HepG2 (cell line): ENCODE results near the gene GLI3. TPM values are rescaled to one million over a fixed set of nuclear protein-coding genes. Genes with fewer than 3 reads are reported as not detected.

Experiments used
- ATAC-seq: fragments of 200-7000 bp; cut with Tn5 transposase; 3 replicates; pipeline ENCODE4 v1.9.1; 2020; ENCODE audit warnings: mild to moderate bottlenecking, moderate library complexity
- BruUV-seq: library from RNA; stranded (reverse); fragments of 400-500 nt; replicated peaks from 2 replicates; lab custom pipeline; 2021; lab: Mats Ljungman, UMichigan
- CTCF ChIA-PET: fragments of 300-600 bp; formaldehyde crosslinking; extraction: SDS; loops from one replicate; lab custom pipeline; 2021; ENCODE audit warnings: low total read pairs, inconsistent platforms, low intra/inter-chr PET ratio; lab: Yijun Ruan, JAX
- POLR2A ChIA-PET: fragments of 350-600 bp; sonication (Branson Sonifier 250); formaldehyde crosslinking; loops from one replicate; lab custom pipeline; 2020; ENCODE audit warnings: antibody characterized with exemption, inconsistent platforms; lab: Yijun Ruan, JAX
- DNase-seq: peaks from one replicate; pipeline ENCODE4 v3.0.0-alpha.2; 2015; ENCODE audit warnings: low spot score
- FAIRE-seq: peaks from 3 replicates; lab custom pipeline; 2011; peaks lifted over from hg19 to GRCh38; lab: Jason Lieb, UNC
- H2AFZ ChIP-seq: one replicate; pipeline ENCODE4 v1.6.1; 2011; ENCODE audit warnings: low read length, inconsistent platforms
- H3K27ac ChIP-seq: fragments of 300-600 bp; 3 replicates; pipeline ENCODE4 v1.8.0; 2011; ENCODE audit warnings: mixed run types, mild to moderate bottlenecking, mixed read lengths, low read length, inconsistent platforms; ENCODE audit not compliant: insufficient read depth; ENCODE audit errors: extremely low read length
- H3K27me3 ChIP-seq, 2 experiments: fragments of 200-600 bp in 1 of 2; 2 replicates in 1 of 2; 3 replicates in 1 of 2; pipeline versions ENCODE4 v1.6.0 to v1.8.0; 2011; ENCODE audit warnings: low read length in 2 of 2, mild to moderate bottlenecking in 2 of 2, moderate library complexity in 2 of 2, inconsistent platforms in 1 of 2; ENCODE audit not compliant: insufficient read depth in 2 of 2, control insufficient read depth in 1 of 2
- H3K36me3 ChIP-seq, 2 experiments: fragments of 200-600 bp in 1 of 2; replicated peaks in 1 of 2; 2 replicates in 1 of 2; 3 replicates in 1 of 2; pipeline versions ENCODE4 v1.5.1 to v1.8.0; 2011; ENCODE audit warnings: low read length in 2 of 2, inconsistent platforms in 1 of 2; ENCODE audit not compliant: insufficient read depth in 2 of 2, control insufficient read depth in 1 of 2
- H3K4me1 ChIP-seq: 2 replicates; pipeline ENCODE4 v1.5.1; 2012; ENCODE audit warnings: low read length, inconsistent platforms; ENCODE audit not compliant: insufficient read depth
- H3K4me2 ChIP-seq: 2 replicates; pipeline ENCODE4 v1.6.0; 2011; ENCODE audit warnings: low read depth, low read length, inconsistent platforms
- H3K4me3 ChIP-seq, 3 experiments: fragments of 200-600 bp in 1 of 3; sonication (generic), shearing (Covaris generic) in 1 of 3; replicated peaks in 1 of 3; 2 replicates each; pipeline ENCODE4 v1.5.1; 2011 to 2016; ENCODE audit warnings: low read length in 3 of 3, inconsistent platforms in 2 of 3, low read depth in 2 of 3, mild to moderate bottlenecking in 2 of 3, control low read depth in 1 of 3, mixed read lengths in 1 of 3; ENCODE audit not compliant: insufficient read depth in 1 of 3
- H3K79me2 ChIP-seq: one replicate; pipeline ENCODE4 v1.6.1; 2011; ENCODE audit warnings: low read length, inconsistent platforms; ENCODE audit not compliant: insufficient read depth
- H3K9ac ChIP-seq: 2 replicates; pipeline ENCODE4 v1.6.0; 2011; ENCODE audit warnings: mild to moderate bottlenecking, low read depth, low read length, inconsistent platforms; ENCODE audit not compliant: insufficient read depth
- H3K9me3 ChIP-seq: 2 replicates; pipeline ENCODE4 v1.5.1; 2012; ENCODE audit warnings: mild to moderate bottlenecking, low read length
- H4K20me1 ChIP-seq: 2 replicates; pipeline ENCODE4 v1.6.0; 2011; ENCODE audit warnings: inconsistent platforms, mild to moderate bottlenecking, low read length, moderate library complexity; ENCODE audit not compliant: insufficient read depth
- EHMT2 ChIP-seq: fragments of 200-600 bp; sonication (generic); IDR thresholded peaks from 2 replicates; pipeline ENCODE4 v1.7.0; 2017; ENCODE audit warnings: antibody characterized with exemption, low read depth, low read length, borderline replicate concordance
- MXD4 ChIP-seq: IDR thresholded peaks from 2 replicates; pipeline ENCODE4 v1.6.1; 2016; ENCODE audit warnings: mild to moderate bottlenecking, missing biosample characterization, missing genetic modification reagents
- SMC3 ChIP-seq: IDR thresholded peaks from 2 replicates; pipeline ENCODE4 v1.6.1; 2011; ENCODE audit warnings: low read length, improper control_type of control experiment
- ZMAT3 ChIP-seq: sonication (generic); formaldehyde crosslinking; conservative IDR thresholded peaks from 2 replicates; pipeline ENCODE4 v1.7.0; 2021; ENCODE audit warnings: missing genetic modification reagents
- ZNF615 ChIP-seq: sonication (generic); formaldehyde crosslinking; IDR thresholded peaks from 2 replicates; pipeline ENCODE4 v1.5.0; 2020; ENCODE audit warnings: mild to moderate bottlenecking, missing genetic modification reagents, borderline replicate concordance
- WGBS: methylation state at CpG from one replicate; pipeline ENCODE4 v1.1.6; 2017; ENCODE audit warnings: low lambda C conversion rate; 5-methylcytosine and 5-hydroxymethylcytosine counted together
- in situ Hi-C: cut with HindIII; loops from 2 replicates; pipeline ENCODE4 v1.10.0; 2017; ENCODE audit warnings: low pct_unique_long_range_greater_than_20kb; ENCODE audit not compliant: extremely low pct_ligation_motif_present
- intact Hi-C: fragments of 100-400 bp; cut with micrococcal nuclease; formaldehyde crosslinking; loops from one replicate; pipeline ENCODE4 v1.10.0; 2022; ENCODE audit not compliant: unreplicated experiment
- polyA plus RNA-seq, 8 experiments: library from polyadenylated mRNA; depleted of rRNA in 3 of 8; stranded (reverse) in 7 of 8; unstranded in 1 of 8; fragments of >200 nt; fragmentation: Illumina TruSeq in 4 of 8; extraction: Trizol in 4 of 8; gene quantifications; 2 replicates each; pipeline versions ENCODE4 v1.2.1 to v1.2.3, GENCODE V29; 2011 to 2016; ENCODE audit warnings: low read depth in 4 of 8, missing spikeins in 1 of 8, mixed read lengths in 1 of 8; ENCODE audit not compliant: insufficient read depth in 1 of 8
- total RNA-seq, 5 experiments: library from RNA; depleted of rRNA; stranded (reverse); fragments of >200 nt; fragmentation: Illumina TruSeq; extraction: Trizol; gene quantifications; 2 replicates each; pipeline ENCODE4 v1.2.3, GENCODE V29; 2016; ENCODE audit warnings: low read depth in 1 of 5
- TF ChIP-seq, protein P1 (sequence below): sonication (generic); formaldehyde crosslinking; IDR thresholded peaks from 2 replicates; pipeline ENCODE4 v1.9.0; 2022; ENCODE audit warnings: missing genetic modification reagents, mild to moderate bottlenecking, borderline replicate concordance
- TF ChIP-seq, protein P2 (sequence below): IDR thresholded peaks from 2 replicates; pipeline ENCODE4 v1.6.1; 2016

GLI3 gene
- total and polyA plus RNA-seq, 2 of the 13 experiments (the other 11 are each of a cell fraction or from before 2014, with no cell fraction given): not detected

DNA sequence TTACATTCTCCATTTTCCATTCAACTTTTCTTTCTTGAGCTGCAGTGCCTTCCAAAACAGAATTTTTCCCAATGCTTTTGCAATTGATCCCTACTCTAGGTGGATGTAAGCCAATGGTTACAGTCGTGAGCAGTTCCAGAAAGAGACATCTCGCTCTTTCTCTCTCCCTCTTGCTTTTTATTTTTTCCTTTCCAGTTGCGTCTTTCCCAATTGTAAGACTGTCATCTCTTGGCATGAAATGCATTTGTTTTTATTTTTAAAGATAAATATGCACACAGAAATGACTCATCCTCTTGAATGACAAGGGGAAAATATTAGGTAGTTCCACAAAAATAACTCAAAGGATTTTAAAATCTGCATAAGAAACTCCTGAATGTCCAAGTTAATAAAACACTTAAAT lies 25.1 kb downstream of the GLI3 start:
- in situ Hi-C loops: no loop called here
- H2AFZ ChIP-seq: no peak overlapping the region

More for the DNA sequence above, 25.1 kb downstream of the GLI3 start:
- Histone ChIP-seq H3K36me3 (no peaks in the 10 kb centered on the region), H3K4me3 (no peak overlapping the region), H3K79me2 (no peaks in the 10 kb centered on the region), H3K27me3 (peaks cover 1 to 17% of the 10 kb centered on the region in 2 experiments; a peak in 2 of 5 replicates), H3K9ac (no peak overlapping the region), H3K27ac (no peak overlapping the region), H4K20me1 (no peaks in the 10 kb centered on the region), H3K9me3 (no peaks in the 10 kb centered on the region), H3K4me1 (no peaks in the 10 kb centered on the region), H3K4me2 (no peak overlapping the region)
- no TSS peak for BruUV-seq
- 12% methylated on average over 3 of the region's 3 CpGs for WGBS
- no peak for ATAC-seq
- CTCF ChIA-PET: no interaction called here
- no peak for FAIRE-seq
- DNase-seq: no peak
- TF ChIP-seq ZMAT3 (CRISPR knock-in tag) (no peak), EHMT2 (no peak), MXD4 (no peak), SMC3 (no peak), ZNF615 (CRISPR knock-in tag) (no peak)
- TF ChIP-seq, protein P1, sequence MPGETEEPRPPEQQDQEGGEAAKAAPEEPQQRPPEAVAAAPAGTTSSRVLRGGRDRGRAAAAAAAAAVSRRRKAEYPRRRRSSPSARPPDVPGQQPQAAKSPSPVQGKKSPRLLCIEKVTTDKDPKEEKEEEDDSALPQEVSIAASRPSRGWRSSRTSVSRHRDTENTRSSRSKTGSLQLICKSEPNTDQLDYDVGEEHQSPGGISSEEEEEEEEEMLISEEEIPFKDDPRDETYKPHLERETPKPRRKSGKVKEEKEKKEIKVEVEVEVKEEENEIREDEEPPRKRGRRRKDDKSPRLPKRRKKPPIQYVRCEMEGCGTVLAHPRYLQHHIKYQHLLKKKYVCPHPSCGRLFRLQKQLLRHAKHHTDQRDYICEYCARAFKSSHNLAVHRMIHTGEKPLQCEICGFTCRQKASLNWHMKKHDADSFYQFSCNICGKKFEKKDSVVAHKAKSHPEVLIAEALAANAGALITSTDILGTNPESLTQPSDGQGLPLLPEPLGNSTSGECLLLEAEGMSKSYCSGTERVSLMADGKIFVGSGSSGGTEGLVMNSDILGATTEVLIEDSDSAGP (CRISPR knock-in tag): no peak
- TF ChIP-seq, protein P2, sequence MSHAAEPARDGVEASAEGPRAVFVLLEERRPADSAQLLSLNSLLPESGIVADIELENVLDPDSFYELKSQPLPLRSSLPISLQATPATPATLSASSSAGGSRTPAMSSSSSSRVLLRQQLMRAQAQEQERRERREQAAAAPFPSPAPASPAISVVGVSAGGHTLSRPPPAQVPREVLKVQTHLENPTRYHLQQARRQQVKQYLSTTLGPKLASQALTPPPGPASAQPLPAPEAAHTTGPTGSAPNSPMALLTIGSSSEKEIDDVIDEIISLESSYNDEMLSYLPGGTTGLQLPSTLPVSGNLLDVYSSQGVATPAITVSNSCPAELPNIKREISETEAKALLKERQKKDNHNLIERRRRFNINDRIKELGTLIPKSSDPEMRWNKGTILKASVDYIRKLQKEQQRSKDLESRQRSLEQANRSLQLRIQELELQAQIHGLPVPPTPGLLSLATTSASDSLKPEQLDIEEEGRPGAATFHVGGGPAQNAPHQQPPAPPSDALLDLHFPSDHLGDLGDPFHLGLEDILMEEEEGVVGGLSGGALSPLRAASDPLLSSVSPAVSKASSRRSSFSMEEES (CRISPR knock-in tag): no peak
- POLR2A ChIA-PET: no interaction called here
- intact Hi-C loops: no loop called here
